GM23338 (cell line): ENCODE results near the gene AP4E1.

Experiments
- CTCF ChIP-seq, 2 experiments: fragments of 200-600 bp in 1 of 2; sonication (generic) in 1 of 2; conservative IDR thresholded peaks; 2 replicates each; pipeline versions ENCODE4 v1.5.1 to v1.6.1; 2016 to 2017; ENCODE audit warnings: antibody characterized with exemption in 2 of 2, low read depth in 2 of 2, mild to moderate bottlenecking in 2 of 2, moderate library complexity in 1 of 2
- EZH2 ChIP-seq: fragments of 200-600 bp; sonication (generic); IDR thresholded peaks from one replicate; pipeline ENCODE4 v1.8.0; 2017; ENCODE audit warnings: antibody characterized with exemption, mild to moderate bottlenecking, low read depth; ENCODE audit not compliant: unreplicated experiment
- EZH2phosphoT487 ChIP-seq: fragments of 200-600 bp; sonication (generic); IDR thresholded peaks from one replicate; pipeline ENCODE4 v1.8.1; 2018; ENCODE audit warnings: antibody characterized with exemption; ENCODE audit not compliant: unreplicated experiment
- JUNB ChIP-seq: IDR thresholded peaks from one replicate; pipeline ENCODE4 v1.6.1; 2016; ENCODE audit warnings: antibody characterized with exemption; ENCODE audit not compliant: unreplicated experiment
- POLR2AphosphoS5 ChIP-seq: IDR thresholded peaks from 2 replicates; pipeline ENCODE4 v1.6.1; 2016; ENCODE audit warnings: antibody characterized with exemption, low read depth
- REST ChIP-seq: IDR thresholded peaks from one replicate; pipeline ENCODE4 v1.6.1; 2018; ENCODE audit warnings: antibody characterized with exemption; ENCODE audit not compliant: unreplicated experiment
- ZNF331 ChIP-seq: fragments of 250-450 bp; sonication (Bioruptor Pico); IDR thresholded peaks from 2 replicates; pipeline ENCODE4 v1.5.0; 2020; ENCODE audit warnings: low read depth, mild to moderate bottlenecking, moderate library complexity

GRCh38 chr15:50939911-50940310 is 31.4 kb downstream of the AP4E1 start:
- no peak for TF ChIP-seq CTCF (conservative IDR thresholded peaks at IDR 0.05; ENCODE audit: low read depth in 2 of 2)
- TF ChIP-seq EZH2 = no peak
- no peak for TF ChIP-seq POLR2AphosphoS5
- TF ChIP-seq JUNB = no peak
- TF ChIP-seq EZH2phosphoT487 = no peak
- TF ChIP-seq REST = no peak
- no peak for TF ChIP-seq ZNF331
